Activated T-cell treated with anti-CD3 and anti-CD28 coated beads, Interleukin-2, amount 50 U/mL, for 48 hours (primary cell): ENCODE data around the gene ARHGEF4.

Experiments used
- DNase-seq, 2 experiments: peaks; one replicate each; pipeline ENCODE4 v3.0.0-alpha.2; 2020

ARHGEF4 gene

GRCh38 chr2:130921164-130921476, 84.4 kb downstream of the ARHGEF4 start:
- no peak for DNase-seq

- no peak for DNase-seq
Measured at GRCh38 chr2:130922417-130922816, 85.7 kb downstream of the ARHGEF4 start.

- DNase-seq, result no peak
Measured at GRCh38 chr2:130928385-130928784, 91.7 kb downstream of the ARHGEF4 start.

GRCh38 chr2:130930740-130931659, 94.3 kb downstream of the ARHGEF4 start:
- no peak for DNase-seq

GRCh38 chr2:130933501-130933900, 96.8 kb downstream of the ARHGEF4 start:
- DNase-seq, result no peak

GRCh38 chr2:130936451-130936850, 99.7 kb downstream of the ARHGEF4 start:
- DNase-seq, result no peak

GRCh38 chr2:130947967-130948366, 111.3 kb downstream of the ARHGEF4 start:
- DNase-seq, result no peak

- DNase-seq, result no peak
Measured at GRCh38 chr2:130949954-130950353, 113.2 kb downstream of the ARHGEF4 start.

- no peak for DNase-seq
Measured at GRCh38 chr2:130951018-130951417, 114.3 kb downstream of the ARHGEF4 start.

- DNase-seq, result no peak
Measured at GRCh38 chr2:130954873-130955272, 118.2 kb downstream of the ARHGEF4 start.

GRCh38 chr2:130957915-130958314, 121.2 kb downstream of the ARHGEF4 start:
- DNase-seq, result no peak

GRCh38 chr2:130963196-130963848, 126.6 kb downstream of the ARHGEF4 start:
- DNase-seq, result peak in 1 of 2 experiments; percentile 23

- peak; percentile 22 to 38 for DNase-seq
Measured at GRCh38 chr2:130963849-130964793, 127.4 kb downstream of the ARHGEF4 start.

- DNase-seq, result no peak
Measured at GRCh38 chr2:130964931-130965330, 128.2 kb downstream of the ARHGEF4 start.

- DNase-seq, result no peak
Measured at GRCh38 chr2:130966149-130966774, 129.5 kb downstream of the ARHGEF4 start.

GRCh38 chr2:130966775-130967490, 130.2 kb downstream of the ARHGEF4 start:
- no peak for DNase-seq

GRCh38 chr2:130972410-130972809, 135.7 kb downstream of the ARHGEF4 start:
- DNase-seq, result no peak

GRCh38 chr2:130975729-130976128, 139.0 kb downstream of the ARHGEF4 start:
- no peak for DNase-seq

- no peak for DNase-seq
Measured at GRCh38 chr2:130976591-130977237, 140.0 kb downstream of the ARHGEF4 start.

GRCh38 chr2:130977461-130978050, 140.8 kb downstream of the ARHGEF4 start:
- no peak for DNase-seq

GRCh38 chr2:130981667-130982066, 145.0 kb downstream of the ARHGEF4 start:
- DNase-seq, result no peak
